ENCODE results near the gene SCUBE3. TPM values are rescaled to one million over a fixed set of nuclear protein-coding genes. Genes with fewer than 3 reads are reported as not detected.
A peak's percentile ranks its signal among the peaks of the same experiment; 100 is the strongest.

Gene SCUBE3
- total RNA-seq, 6 donors from 2014 or later, result under 0.01 to 1.2 (median 0.48) TPM

GRCh38 chr6:35297601-35298481, 84.1 kb downstream of the SCUBE3 start, which contains the start of gene DEF6:
DEF6 (plus strand) TSS chr6:35297818; CDS start chr6:35297857, 39 bp downstream.
- ATAC-seq (ENCODE audit: low FRiP score in 2 of 2), result peak; percentile 85 to 93
- peak within 1 kb of the TSS; percentile 20 to 57 (median 47) for H3K4me3 ChIP-seq
- H3K36me3 ChIP-seq, result peaks cover 2 to 29% (median 15%) of the 10 kb centered on the region in 4 donors
- DNase-seq, result peak; percentile 94 to 95
- WGBS, 2 donors, result 22 to 24% methylated on average over 14 to 17 of the region's 35 CpGs
- H3K9me3 ChIP-seq, result no peaks in the 10 kb centered on the region
- no peaks in the 10 kb centered on the region for H3K27me3 ChIP-seq
- peak in 5 of 6 experiments; percentile 75 to 96 (median 85) for TF ChIP-seq CTCF (IDR thresholded peaks at IDR 0.05)
- peak in 1 of 4 donors; percentile 4 for TF ChIP-seq EP300 (IDR thresholded peaks at IDR 0.05)
- peak; percentile 56 for TF ChIP-seq POLR2AphosphoS5 (IDR thresholded peaks at IDR 0.05)
- TF ChIP-seq POLR2A (IDR thresholded peaks at IDR 0.05), result peak in 1 of 4 donors; percentile 68
- peak within 1 kb of the TSS; percentile 73 to 92 (median 86) for H3K27ac ChIP-seq
- H3K4me1 ChIP-seq, result peaks cover 19 to 45% (median 38%) of the 10 kb centered on the region in 4 donors

GRCh38 chr6:35298625-35299140, 84.9 kb downstream of the SCUBE3 start:
- WGBS, 2 donors, result 67 to 81% methylated on average over 6 of the region's 6 CpGs
- no peaks in the 10 kb centered on the region for H3K27me3 ChIP-seq
- peaks cover 22 to 52% (median 41%) of the 10 kb centered on the region in 4 donors for H3K4me1 ChIP-seq

GRCh38 chr6:35299674-35300073, 85.9 kb downstream of the SCUBE3 start:
- H3K4me1 ChIP-seq, result peaks cover 22 to 53% (median 41%) of the 10 kb centered on the region in 4 donors
- ATAC-seq (ENCODE audit: low FRiP score in 2 of 2) (peak in 1 of 2 donors; percentile 58), DNase-seq (peak in 1 of 2 donors; percentile 62)
- H3K9me3 ChIP-seq, result no peaks in the 10 kb centered on the region
- H3K36me3 ChIP-seq, result peaks cover 0 to 16% (median 6%) of the 10 kb centered on the region in 4 donors
- WGBS, 2 donors, result 54 to 61% methylated on average over 4 of the region's 4 CpGs
- peak overlapping the region in 2 of 4 donors; percentile 5 to 14 for H3K4me3 ChIP-seq
- TF ChIP-seq POLR2AphosphoS5 (IDR thresholded peaks at IDR 0.05), result no peak
- no peak for TF ChIP-seq EP300 (IDR thresholded peaks at IDR 0.05)
- TF ChIP-seq POLR2A (IDR thresholded peaks at IDR 0.05), result no peak
- no peak for TF ChIP-seq CTCF (IDR thresholded peaks at IDR 0.05)
- no peaks in the 10 kb centered on the region for H3K27me3 ChIP-seq
- H3K27ac ChIP-seq, result peak overlapping the region; percentile 56 to 92 (median 72)

More at GRCh38 chr6:35298625-35299140, 84.9 kb downstream of the SCUBE3 start:
- Histone ChIP-seq H3K27ac (peak overlapping the region; percentile 73 to 92 (median 86)), H3K36me3 (peaks cover 0 to 21% (median 9%) of the 10 kb centered on the region in 4 donors), H3K4me3 (peak overlapping the region in 3 of 4 donors; percentile 39 to 57 (median 55)), H3K9me3 (no peaks in the 10 kb centered on the region)
- no peak for DNase-seq
- ATAC-seq (ENCODE audit: low FRiP score in 2 of 2), result peak in 1 of 2 donors; percentile 1
- TF ChIP-seq POLR2A (IDR thresholded peaks at IDR 0.05), result no peak
- no peak for TF ChIP-seq CTCF (IDR thresholded peaks at IDR 0.05)
- no peak for TF ChIP-seq POLR2AphosphoS5 (IDR thresholded peaks at IDR 0.05)
- no peak for TF ChIP-seq EP300 (IDR thresholded peaks at IDR 0.05)

GRCh38 chr6:35300848-35301247, 87.1 kb downstream of the SCUBE3 start:
- no peak overlapping the region for H3K4me3 ChIP-seq
- peak in 1 of 2 donors; percentile 65 for DNase-seq
- peak overlapping the region; percentile 56 to 92 (median 72) for H3K27ac ChIP-seq
- peaks cover 22 to 53% (median 41%) of the 10 kb centered on the region in 4 donors for H3K4me1 ChIP-seq
- TF ChIP-seq EP300 (IDR thresholded peaks at IDR 0.05) (no peak), CTCF (IDR thresholded peaks at IDR 0.05) (no peak), POLR2A (IDR thresholded peaks at IDR 0.05) (no peak), POLR2AphosphoS5 (IDR thresholded peaks at IDR 0.05) (no peak)
- H3K36me3 ChIP-seq, result peaks cover 0 to 4% (median under 1%) of the 10 kb centered on the region in 4 donors
- ATAC-seq (ENCODE audit: low FRiP score in 2 of 2), result no peak
- no peaks in the 10 kb centered on the region for H3K27me3 ChIP-seq
- H3K9me3 ChIP-seq, result no peaks in the 10 kb centered on the region

Other genes with a start within 250 kb of the SCUBE3 start
- under 1 TPM in 3 of 6 donors, not detected in 3; 0.30 to 0.89 (median 0.46) TPM for gene TCP11, start 72.6 kb upstream of the SCUBE3 start, total RNA-seq
- gene ZNF76, start 45.8 kb downstream of the SCUBE3 start, total RNA-seq, result 100 to 1,000 TPM in 2 of 6 donors, 10 to 100 TPM in 4; 26.8 to 242 (median 38.1) TPM
- 10 to 100 TPM in 5 of 6 donors, 1 to 10 TPM in 1; 10.0 to 39.8 (median 23.4) TPM for gene DEF6, start 83.9 kb downstream of the SCUBE3 start, total RNA-seq
- gene PPARD, start 128.6 kb downstream of the SCUBE3 start, total RNA-seq, result 10 to 100 TPM; 14.8 to 48.2 (median 31.5) TPM
- gene FANCE, start 238.4 kb downstream of the SCUBE3 start, total RNA-seq, result 10 to 100 TPM in 3 of 6 donors, 1 to 10 TPM in 3; 6.1 to 13.3 (median 9.3) TPM